PC-9 (cell line): ENCODE results near the gene HSPA12A. TPM values are rescaled to one million over a fixed set of nuclear protein-coding genes. Genes with fewer than 3 reads are reported as not detected.

ENCODE experiments used
- BruUV-seq: library from RNA; stranded (reverse); fragments of 400-500 nt; replicated peaks from 2 replicates; lab custom pipeline; 2021; lab: Mats Ljungman, UMichigan
- CTCF ChIA-PET: fragments of 300-600 bp; sonication (Branson Sonifier 250); formaldehyde crosslinking; loops from one replicate; lab custom pipeline; 2022; ENCODE audit warnings: antibody characterized with exemption; lab: Charles Lee
- POLR2A ChIA-PET: fragments of 300-600 bp; sonication (Branson Sonifier 250); formaldehyde crosslinking; loops from one replicate; lab custom pipeline; 2022; ENCODE audit warnings: antibody characterized with exemption; ENCODE audit not compliant: unreplicated experiment; lab: Charles Lee
- DNase-seq, 2 experiments: peaks; one replicate each; pipeline versions ENCODE4 v3.0.0 to v3.0.0-alpha.2; 2015 to 2022; ENCODE audit warnings: mixed read lengths in 1 of 2
- H2AFZ ChIP-seq: fragments of 200-600 bp; sonication (generic); 2 replicates; pipeline ENCODE4 v1.8.1; 2017; ENCODE audit warnings: antibody characterized with exemption
- H3F3A ChIP-seq: fragments of 200-600 bp; sonication (generic); 2 replicates; pipeline ENCODE4 v1.8.1; 2017; ENCODE audit warnings: antibody characterized with exemption, mild to moderate bottlenecking, low read depth; ENCODE audit not compliant: insufficient read depth
- H3K27ac ChIP-seq: fragments of 200-600 bp; sonication (generic); 2 replicates; pipeline ENCODE4 v1.6.1; 2016; ENCODE audit warnings: mixed run types
- H3K27me3 ChIP-seq: fragments of 200-600 bp; sonication (generic); 2 replicates; pipeline ENCODE4 v1.6.1; 2016; ENCODE audit warnings: low read depth, mixed run types; ENCODE audit not compliant: insufficient read depth
- H3K36me3 ChIP-seq: fragments of 200-600 bp; sonication (generic); 2 replicates; pipeline ENCODE4 v1.6.1; 2016; ENCODE audit warnings: low read depth, mixed run types
- H3K4me1 ChIP-seq: fragments of 200-600 bp; sonication (generic); replicated peaks from 2 replicates; pipeline ENCODE4 v1.6.1; 2016; ENCODE audit warnings: mixed run types; ENCODE audit not compliant: insufficient read depth
- H3K4me2 ChIP-seq: fragments of 200-600 bp; sonication (generic); 2 replicates; pipeline ENCODE4 v1.6.1; 2017; ENCODE audit warnings: mixed run types
- H3K4me3 ChIP-seq: fragments of 200-600 bp; sonication (generic); 2 replicates; pipeline ENCODE4 v1.6.1; 2016; ENCODE audit warnings: mixed run types
- H3K79me2 ChIP-seq: fragments of 200-600 bp; sonication (generic); 2 replicates; pipeline ENCODE4 v1.6.1; 2017; ENCODE audit warnings: low read depth, mixed run types
- H3K9me2 ChIP-seq: fragments of 200-600 bp; sonication (generic); 2 replicates; pipeline ENCODE4 v1.8.1; 2017; ENCODE audit warnings: mild to moderate bottlenecking; ENCODE audit not compliant: insufficient read depth
- H3K9me3 ChIP-seq: fragments of 200-600 bp; sonication (generic); 2 replicates; pipeline ENCODE4 v1.8.1; 2016; ENCODE audit warnings: low read depth; ENCODE audit not compliant: insufficient read depth
- H4K20me1 ChIP-seq: fragments of 200-600 bp; sonication (generic); 2 replicates; pipeline ENCODE4 v1.8.1; 2017; ENCODE audit not compliant: insufficient read depth
- CTCF ChIP-seq: fragments of 200-600 bp; sonication (generic); conservative IDR thresholded peaks from 2 replicates; pipeline ENCODE4 v1.6.1; 2017; ENCODE audit warnings: mixed run types, antibody characterized with exemption, mild to moderate bottlenecking, moderate library complexity
- EZH2 ChIP-seq: fragments of 200-600 bp; sonication (generic); IDR thresholded peaks from 2 replicates; pipeline ENCODE4 v1.8.0; 2017; ENCODE audit warnings: antibody characterized with exemption, low read depth
- intact Hi-C: fragments of 100-400 bp; cut with micrococcal nuclease; formaldehyde crosslinking; loops from one replicate; pipeline ENCODE4 v1.10.0; 2022; ENCODE audit not compliant: unreplicated experiment
- total RNA-seq: library from RNA; stranded (reverse); gene quantifications from 2 replicates; pipeline ENCODE4 v1.2.3, GENCODE V29; 2021

HSPA12A gene
- total RNA-seq, 1 experiment from 2014 or later = 12.1 TPM

- Histone ChIP-seq H3K4me3 (no peak overlapping the region), H3K4me2 (no peak overlapping the region), H3K27ac (no peak overlapping the region), H3K79me2 (no peaks in the 10 kb centered on the region), H3K27me3 (no peaks in the 10 kb centered on the region), H4K20me1 (no peaks in the 10 kb centered on the region), H3K4me1 (no peaks in the 10 kb centered on the region; the same call in 1 of the 2 replicates), H3K9me3 (no peaks in the 10 kb centered on the region), H3F3A (no peaks in the 10 kb centered on the region), H2AFZ (no peak overlapping the region), H3K36me3 (no peaks in the 10 kb centered on the region), H3K9me2 (no peaks in the 10 kb centered on the region; the same call in 1 of the 2 replicates)
- POLR2A ChIA-PET = no interaction called here
- CTCF ChIA-PET = no interaction called here
- TF ChIP-seq EZH2 (no peak), CTCF (no peak)
- intact Hi-C loops = no loop called here
- no TSS peak for BruUV-seq
- DNase-seq = no peak
Measured at GRCh38 chr10:116676633-116677032, 65.7 kb downstream of the HSPA12A start.

GRCh38 chr10:116676118-116676517, 66.2 kb downstream of the HSPA12A start:
- Histone ChIP-seq H3F3A (no peaks in the 10 kb centered on the region), H3K4me2 (no peak overlapping the region), H3K4me3 (no peak overlapping the region), H3K9me2 (no peaks in the 10 kb centered on the region; the same call in 1 of the 2 replicates), H3K4me1 (peaks cover 5% of the 10 kb centered on the region; the same call in 1 of the 2 replicates), H2AFZ (no peak overlapping the region), H3K9me3 (no peaks in the 10 kb centered on the region), H3K27me3 (no peaks in the 10 kb centered on the region), H3K36me3 (no peaks in the 10 kb centered on the region), H3K27ac (no peak overlapping the region), H4K20me1 (no peaks in the 10 kb centered on the region), H3K79me2 (no peaks in the 10 kb centered on the region)
- ChIA-PET POLR2A (no interaction called here), CTCF (no interaction called here)
- BruUV-seq = no TSS peak
- intact Hi-C loops = no loop called here
- DNase-seq = no peak
- TF ChIP-seq EZH2 (no peak), CTCF (no peak)

- no peaks in the 10 kb centered on the region for H3K9me3 ChIP-seq
- CTCF ChIA-PET = no interaction called here
- no peak for DNase-seq
Measured at GRCh38 chr10:116674901-116675423, 67.4 kb downstream of the HSPA12A start.

More at GRCh38 chr10:116674901-116675423, 67.4 kb downstream of the HSPA12A start:
- H3K4me1 ChIP-seq = peaks cover 7% of the 10 kb centered on the region; the same call in 1 of the 2 replicates
- TF ChIP-seq EZH2 (no peak), CTCF (no peak)
- BruUV-seq = no TSS peak
- no peak overlapping the region for H3K4me3 ChIP-seq
- no peaks in the 10 kb centered on the region; the same call in 1 of the 2 replicates for H3K9me2 ChIP-seq
- no peaks in the 10 kb centered on the region for H3K79me2 ChIP-seq
- H3F3A ChIP-seq = no peaks in the 10 kb centered on the region
- no peaks in the 10 kb centered on the region for H4K20me1 ChIP-seq
- intact Hi-C loops = no loop called here
- POLR2A ChIA-PET = no interaction called here
- H3K27me3 ChIP-seq = no peaks in the 10 kb centered on the region
- no peak overlapping the region for H3K27ac ChIP-seq
- H2AFZ ChIP-seq = no peak overlapping the region
- H3K4me2 ChIP-seq = no peak overlapping the region
- H3K36me3 ChIP-seq = no peaks in the 10 kb centered on the region
